OCI-LY7 (cell line): ENCODE measurements around the gene KCNQ1. TPM values are rescaled to one million over a fixed set of nuclear protein-coding genes. Genes with fewer than 3 reads are reported as not detected.

Experiments used
- BruUV-seq: library from RNA; stranded (reverse); fragments of 400-500 nt; replicated peaks from 2 replicates; lab custom pipeline; 2021; lab: Mats Ljungman, UMichigan
- CTCF ChIA-PET: fragments of 300-600 bp; sonication (Branson Sonifier 250); formaldehyde crosslinking; loops from one replicate; lab custom pipeline; 2022; ENCODE audit warnings: antibody characterized with exemption; ENCODE audit not compliant: unreplicated experiment; lab: Charles Lee
- POLR2A ChIA-PET: fragments of 300-600 bp; sonication (Branson Sonifier 250); formaldehyde crosslinking; loops from one replicate; lab custom pipeline; 2022; ENCODE audit warnings: antibody characterized with exemption; lab: Charles Lee
- DNase-seq: peaks from one replicate; pipeline ENCODE4 v3.0.0-alpha.2; 2015; ENCODE audit warnings: low spot score
- H2AFZ ChIP-seq: fragments of 200-600 bp; sonication (generic), shearing (Covaris generic); 2 replicates; pipeline ENCODE4 v1.6.1; 2014; ENCODE audit warnings: mild to moderate bottlenecking, antibody characterized with exemption, low read length, moderate library complexity
- H3K27ac ChIP-seq: fragments of 200-600 bp; sonication (generic); 2 replicates; pipeline ENCODE4 v1.5.1; 2014; ENCODE audit warnings: mixed run types, low read depth, mild to moderate bottlenecking, moderate library complexity, low read length, inconsistent platforms; ENCODE audit not compliant: poor library complexity, severe bottlenecking
- H3K36me3 ChIP-seq: fragments of 200-600 bp; sonication (generic); 2 replicates; pipeline ENCODE4 v1.6.1; 2014; ENCODE audit warnings: mild to moderate bottlenecking, antibody characterized with exemption, low read length, moderate library complexity, mixed read lengths; ENCODE audit not compliant: insufficient read depth
- H3K4me1 ChIP-seq: fragments of 200-600 bp; sonication (generic); 2 replicates; pipeline ENCODE4 v1.5.1; 2014; ENCODE audit warnings: mild to moderate bottlenecking, low read length; ENCODE audit not compliant: insufficient read depth, poor library complexity, severe bottlenecking
- H3K4me2 ChIP-seq: fragments of 200-600 bp; sonication (generic); 2 replicates; pipeline ENCODE4 v1.6.1; 2014; ENCODE audit warnings: mild to moderate bottlenecking, low read length
- H3K4me3 ChIP-seq: fragments of 200-600 bp; sonication (generic); 2 replicates; pipeline ENCODE4 v1.5.1; 2014; ENCODE audit warnings: mild to moderate bottlenecking, low read depth, low read length; ENCODE audit not compliant: poor library complexity, severe bottlenecking
- H3K79me2 ChIP-seq: fragments of 200-600 bp; sonication (generic); 2 replicates; pipeline ENCODE4 v1.6.1; 2016; ENCODE audit warnings: low read depth, mild to moderate bottlenecking, low read length, moderate library complexity, mixed read lengths; ENCODE audit not compliant: insufficient read depth
- H3K9me2 ChIP-seq: fragments of 200-600 bp; sonication (generic); 2 replicates; pipeline ENCODE4 v1.6.1; 2016; ENCODE audit warnings: mild to moderate bottlenecking, low read length, mixed read lengths; ENCODE audit not compliant: insufficient read depth
- H3K9me3 ChIP-seq: fragments of 200-600 bp; sonication (generic); 2 replicates; pipeline ENCODE4 v1.6.1; 2014; ENCODE audit warnings: mild to moderate bottlenecking, mixed run types, low read length, mixed read lengths
- H4K20me1 ChIP-seq: fragments of 200-600 bp; sonication (generic); 2 replicates; pipeline ENCODE4 v1.6.1; 2014; ENCODE audit warnings: mild to moderate bottlenecking, antibody characterized with exemption, low read length, moderate library complexity, mixed read lengths; ENCODE audit not compliant: insufficient read depth
- CTCF ChIP-seq: fragments of 200-600 bp; sonication (generic); conservative IDR thresholded peaks from 2 replicates; pipeline ENCODE4 v1.5.1; 2014; ENCODE audit warnings: mild to moderate bottlenecking, antibody characterized with exemption, low read length, moderate library complexity, mixed read lengths
- EZH2phosphoT487 ChIP-seq: fragments of 200-600 bp; sonication (generic); IDR thresholded peaks from 2 replicates; pipeline ENCODE4 v1.6.1; 2018; ENCODE audit warnings: low read depth, borderline replicate concordance, mild to moderate bottlenecking, mixed run types, antibody characterized with exemption, low read length, moderate library complexity, mixed read lengths
- intact Hi-C: fragments of 100-400 bp; cut with micrococcal nuclease; formaldehyde crosslinking; loops from one replicate; pipeline ENCODE4 v1.10.0; 2022; ENCODE audit not compliant: unreplicated experiment
- total RNA-seq, 2 experiments: library from RNA; depleted of rRNA in 1 of 2; stranded (reverse); fragments of >200 nt in 1 of 2; shearing (Covaris generic) in 1 of 2; gene quantifications; 2 replicates each; pipeline ENCODE4 v1.2.3, GENCODE V29; 2014 to 2022

Gene KCNQ1
- total RNA-seq, 2 experiments from 2014 or later = 0.22 to 1.3 TPM

GRCh38 chr11:2655016-2655719 lies 210.4 kb downstream of the KCNQ1 start:
- POLR2A ChIA-PET = interaction anchor here (0.6 kb wide), 1 partner anchor 218 kb away, joined by 4 read pairs; no protein-coding TSS in a partner anchor
- H3K4me1 ChIP-seq = no peaks in the 10 kb centered on the region
- intact Hi-C loops = no loop called here
- BruUV-seq = no TSS peak
- no peaks in the 10 kb centered on the region for H4K20me1 ChIP-seq
- no peak for DNase-seq
- H3K4me3 ChIP-seq = no peak overlapping the region
- no peak overlapping the region for H2AFZ ChIP-seq
- no peak overlapping the region for H3K27ac ChIP-seq
- CTCF ChIA-PET = no interaction called here
- no peaks in the 10 kb centered on the region for H3K9me2 ChIP-seq
- H3K79me2 ChIP-seq = no peaks in the 10 kb centered on the region
- no peak overlapping the region for H3K4me2 ChIP-seq
- H3K36me3 ChIP-seq = no peaks in the 10 kb centered on the region
- peaks cover 8% of the 10 kb centered on the region; the same call in 1 of the 2 replicates for H3K9me3 ChIP-seq
- no peak for TF ChIP-seq EZH2phosphoT487
- TF ChIP-seq CTCF = no peak

GRCh38 chr11:2655834-2656622 lies 211.2 kb downstream of the KCNQ1 start:
- no peaks in the 10 kb centered on the region for H3K79me2 ChIP-seq
- H3K27ac ChIP-seq = no peak overlapping the region
- BruUV-seq = no TSS peak
- CTCF ChIA-PET = no interaction called here
- DNase-seq = no peak
- no peaks in the 10 kb centered on the region for H4K20me1 ChIP-seq
- 0 out of 2 replicates have a peak, but pooled peaks cover under 1% of the 10 kb centered on the region for H3K9me3 ChIP-seq
- POLR2A ChIA-PET = interaction anchor here (0.6 kb wide), 1 partner anchor 217 kb away, joined by 4 read pairs; no protein-coding TSS in a partner anchor
- intact Hi-C loops = no loop called here
- H3K4me1 ChIP-seq = no peaks in the 10 kb centered on the region
- no peak overlapping the region for H3K4me3 ChIP-seq
- no peaks in the 10 kb centered on the region for H3K9me2 ChIP-seq
- H3K36me3 ChIP-seq = no peaks in the 10 kb centered on the region
- TF ChIP-seq EZH2phosphoT487 (no peak), CTCF (no peak)
- H2AFZ ChIP-seq = no peak overlapping the region
- no peak overlapping the region for H3K4me2 ChIP-seq
